ENCODE measurements around the gene GABRR1. TPM values are rescaled to one million over a fixed set of nuclear protein-coding genes. Genes with fewer than 3 reads are reported as not detected.
"Not testable (repeated sequence)": the region's sequence is repeated elsewhere in the genome, so short reads cannot be mapped to it uniquely, and the experiment has no call there.

The GABRR1 gene
- total and polyA plus RNA-seq, 9 donors: 0.07 TPM; not detected in 8

- Histone ChIP-seq H3K27ac (no peak overlapping the region), H3K4me3 (no peak overlapping the region), H3K4me1 (ENCODE audit: insufficient read depth) (no peaks in the 10 kb centered on the region), H3K27me3 (no peaks in the 10 kb centered on the region), H3K9me3 (no peaks in the 10 kb centered on the region), H3K36me3 (no peaks in the 10 kb centered on the region)
- no peak for DNase-seq
- 85 to 94% (median 88%) methylated on average over 2 of the region's 2 CpGs for WGBS, 3 donors
- TF ChIP-seq CTCF (IDR thresholded peaks at IDR 0.05) (no peak), POLR2A (IDR thresholded peaks at IDR 0.05) (no peak), EP300 (IDR thresholded peaks at IDR 0.05) (no peak)
- intact Hi-C loops (cut with DNase I): no loop called here
Observed at GRCh38 chr6:89132057-89132456, 85.1 kb downstream of the GABRR1 start.

GRCh38 chr6:89131599-89131998 lies 85.6 kb downstream of the GABRR1 start:
- WGBS, 3 donors: 95 to 100% (median 96%) methylated on average over 3 of the region's 3 CpGs
- TF ChIP-seq POLR2A (IDR thresholded peaks at IDR 0.05) (no peak), CTCF (IDR thresholded peaks at IDR 0.05) (no peak), EP300 (IDR thresholded peaks at IDR 0.05) (no peak)
- H3K27ac ChIP-seq: no peak overlapping the region
- intact Hi-C loops (cut with DNase I): no loop called here
- H3K4me3 ChIP-seq: no peak overlapping the region
- no peak for DNase-seq
- H3K36me3 ChIP-seq: no peaks in the 10 kb centered on the region
- H3K4me1 ChIP-seq (ENCODE audit: insufficient read depth): no peaks in the 10 kb centered on the region
- H3K27me3 ChIP-seq: no peaks in the 10 kb centered on the region
- no peaks in the 10 kb centered on the region for H3K9me3 ChIP-seq

GRCh38 chr6:89128256-89128671 lies 88.9 kb downstream of the GABRR1 start:
- intact Hi-C loops (cut with DNase I); DNase-seq: not testable (repeated sequence)
- WGBS, 3 donors: 71 to 85% (median 72%) methylated on average over 2 of the region's 2 CpGs

More at GRCh38 chr6:89128256-89128671, 88.9 kb downstream of the GABRR1 start:
- not testable (repeated sequence) for H3K4me1 ChIP-seq (ENCODE audit: insufficient read depth); H3K4me3 ChIP-seq; H3K36me3 ChIP-seq; H3K27ac ChIP-seq; H3K27me3 ChIP-seq; H3K9me3 ChIP-seq

Other genes starting within 250 kb of the GABRR1 start
- 100 to 1,000 TPM; 311 to 507 (median 427) TPM for gene PNRC1, start 136.6 kb downstream of the GABRR1 start, total RNA-seq
- gene PNRC1, start 136.6 kb downstream of the GABRR1 start, polyA plus RNA-seq: 100 to 1,000 TPM; 152 to 239 TPM
- gene SRSF12, start 99.3 kb downstream of the GABRR1 start, total RNA-seq: 1 to 10 TPM in 6 of 7 donors, under 1 TPM in 1; 0.83 to 9.8 (median 3.2) TPM
- gene SRSF12, start 99.3 kb downstream of the GABRR1 start, polyA plus RNA-seq: 1 to 10 TPM; 1.1 to 1.9 TPM
- gene PM20D2, start 71.3 kb downstream of the GABRR1 start, total RNA-seq: 10 to 100 TPM; 18.4 to 32.0 (median 27.7) TPM
- 10 to 100 TPM; 10.0 to 19.5 TPM for gene PM20D2, start 71.3 kb downstream of the GABRR1 start, polyA plus RNA-seq
- 1 to 10 TPM in 1 of 7 donors, under 1 TPM in 5, not detected in 1; 0.24 to 1.1 (median 0.52) TPM for gene GABRR2, start 97.9 kb upstream of the GABRR1 start, total RNA-seq
- under 1 TPM; 0.24 to 0.70 TPM for gene GABRR2, start 97.9 kb upstream of the GABRR1 start, polyA plus RNA-seq
- gene UBE2J1, start 135.4 kb upstream of the GABRR1 start, total RNA-seq: 10 to 100 TPM; 25.3 to 48.6 (median 35.8) TPM
- gene UBE2J1, start 135.4 kb upstream of the GABRR1 start, polyA plus RNA-seq: 10 to 100 TPM; 21.6 to 40.6 TPM
- gene RRAGD, start 194.9 kb upstream of the GABRR1 start, total RNA-seq: 10 to 100 TPM in 1 of 7 donors, 1 to 10 TPM in 6; 3.1 to 12.9 (median 7.9) TPM
- 1 to 10 TPM in 1 of 2 donors, under 1 TPM in 1; 0.71 to 9.0 TPM for gene RRAGD, start 194.9 kb upstream of the GABRR1 start, polyA plus RNA-seq
- 10 to 100 TPM; 24.0 to 50.1 (median 28.5) TPM for gene ANKRD6, start 215.8 kb upstream of the GABRR1 start, total RNA-seq
- 10 to 100 TPM; 14.7 to 19.8 TPM for gene ANKRD6, start 215.8 kb upstream of the GABRR1 start, polyA plus RNA-seq

Data from ovary (tissue), 9 donors.